ENCODE results near the gene SLC17A2. TPM values are rescaled to one million over a fixed set of nuclear protein-coding genes. Genes with fewer than 3 reads are reported as not detected.

SLC17A2 gene
- total RNA-seq, 4 donors from 2014 or later: not detected

- TF ChIP-seq EP300 (IDR thresholded peaks at IDR 0.05; ENCODE audit: low read depth): no peak
- TF ChIP-seq POLR2A (IDR thresholded peaks at IDR 0.05): no peak
- no peak for TF ChIP-seq CTCF (IDR thresholded peaks at IDR 0.05)
- no peak for TF ChIP-seq POLR2AphosphoS5 (IDR thresholded peaks at IDR 0.05)
- Histone ChIP-seq H3K4me3 (no peak overlapping the region), H3K4me1 (no peaks in the 10 kb centered on the region), H3K9me3 (no peaks in the 10 kb centered on the region), H3K27ac (no peak overlapping the region), H3K27me3 (no peaks in the 10 kb centered on the region), H3K36me3 (no peaks in the 10 kb centered on the region)
- 28 to 61% methylated on average over 3 of the region's 3 CpGs for WGBS, 2 donors (ENCODE audit: low coverage in 1 of 2)
- in situ Hi-C loops (cut with MboI; ENCODE audit: low pct_ligation_motif_present in 1 of 4, low pct_unique_long_range_greater_than_20kb in 1 of 4, low sequenced_read_pairs in 3 of 4) (no loop called here), intact Hi-C loops (cut with DNase I; ENCODE audit: low total_unique reads) (no loop called here)
- no peak for DNase-seq
These were observed 55.0 kb downstream of the SLC17A2 start for GRCh38 chr6:25875563-25875905.

- no peak for DNase-seq
- no peak overlapping the region for H3K4me3 ChIP-seq
- 72 to 89% methylated on average over 3 of the region's 3 CpGs for WGBS, 2 donors (ENCODE audit: low coverage in 1 of 2)
- TF ChIP-seq CTCF (IDR thresholded peaks at IDR 0.05) (no peak), EP300 (IDR thresholded peaks at IDR 0.05; ENCODE audit: low read depth) (no peak), POLR2AphosphoS5 (IDR thresholded peaks at IDR 0.05) (no peak), POLR2A (IDR thresholded peaks at IDR 0.05) (no peak)
- H3K9me3 ChIP-seq: no peaks in the 10 kb centered on the region
- no peaks in the 10 kb centered on the region for H3K36me3 ChIP-seq
- H3K4me1 ChIP-seq: no peaks in the 10 kb centered on the region
- H3K27me3 ChIP-seq: no peaks in the 10 kb centered on the region
- H3K27ac ChIP-seq: no peak overlapping the region
- in situ Hi-C loops (cut with MboI; ENCODE audit: low pct_ligation_motif_present in 1 of 4, low pct_unique_long_range_greater_than_20kb in 1 of 4, low sequenced_read_pairs in 3 of 4) (no loop called here), intact Hi-C loops (cut with DNase I; ENCODE audit: low total_unique reads) (no loop called here)
These were observed 55.5 kb downstream of the SLC17A2 start for GRCh38 chr6:25874822-25875562.

- intact Hi-C loops (cut with DNase I; ENCODE audit: low total_unique reads): no loop called here
- DNase-seq: no peak
These were observed 56.4 kb downstream of the SLC17A2 start, which contains the start of gene SLC17A3 for GRCh38 chr6:25874118-25874517. SLC17A3 (minus strand) TSS chr6:25874243; CDS start chr6:25868387, 5,856 bp downstream.

GRCh38 chr6:25872814-25873213 lies 57.7 kb downstream of the SLC17A2 start:
- H3K27ac ChIP-seq: no peak overlapping the region
- no peaks in the 10 kb centered on the region for H3K36me3 ChIP-seq
- no peak for TF ChIP-seq POLR2A (IDR thresholded peaks at IDR 0.05)
- TF ChIP-seq CTCF (IDR thresholded peaks at IDR 0.05): no peak
- TF ChIP-seq POLR2AphosphoS5 (IDR thresholded peaks at IDR 0.05): no peak
- no peak for TF ChIP-seq EP300 (IDR thresholded peaks at IDR 0.05; ENCODE audit: low read depth)
- DNase-seq: no peak
- no peak overlapping the region for H3K4me3 ChIP-seq
- intact Hi-C loops (cut with DNase I; ENCODE audit: low total_unique reads): no loop called here
- no peaks in the 10 kb centered on the region for H3K27me3 ChIP-seq
- 96 to 100% methylated on average over 1 of the region's 1 CpG for WGBS, 2 donors (ENCODE audit: low coverage in 1 of 2)
- in situ Hi-C loops (cut with MboI; ENCODE audit: low pct_ligation_motif_present in 1 of 4, low pct_unique_long_range_greater_than_20kb in 1 of 4, low sequenced_read_pairs in 3 of 4): no loop called here
- H3K9me3 ChIP-seq: no peaks in the 10 kb centered on the region
- no peaks in the 10 kb centered on the region for H3K4me1 ChIP-seq

More at GRCh38 chr6:25874118-25874517, 56.4 kb downstream of the SLC17A2 start, which contains the start of gene SLC17A3:
- no peaks in the 10 kb centered on the region for H3K4me1 ChIP-seq
- no peak within 1 kb of the TSS for H3K4me3 ChIP-seq
- H3K27me3 ChIP-seq: no peaks in the 10 kb centered on the region
- in situ Hi-C loops (cut with MboI; ENCODE audit: low pct_ligation_motif_present in 1 of 4, low pct_unique_long_range_greater_than_20kb in 1 of 4, low sequenced_read_pairs in 3 of 4): no loop called here
- no peaks in the 10 kb centered on the region for H3K36me3 ChIP-seq
- H3K9me3 ChIP-seq: no peaks in the 10 kb centered on the region
- TF ChIP-seq EP300 (IDR thresholded peaks at IDR 0.05; ENCODE audit: low read depth) (no peak), POLR2AphosphoS5 (IDR thresholded peaks at IDR 0.05) (no peak), POLR2A (IDR thresholded peaks at IDR 0.05) (no peak)
- WGBS, 2 donors (ENCODE audit: low coverage in 1 of 2): 93 to 97% methylated on average over 3 of the region's 3 CpGs
- H3K27ac ChIP-seq: no peak within 1 kb of the TSS
